ENCODE measurements around the gene ATG16L1.

ATG16L1 gene

GRCh38 chr2:233227346-233227978 is 24.0 kb upstream of the ATG16L1 start:
- DNase-seq, result no peak

GRCh38 chr2:233228376-233228775 is 23.1 kb upstream of the ATG16L1 start:
- no peak for DNase-seq

DNA sequence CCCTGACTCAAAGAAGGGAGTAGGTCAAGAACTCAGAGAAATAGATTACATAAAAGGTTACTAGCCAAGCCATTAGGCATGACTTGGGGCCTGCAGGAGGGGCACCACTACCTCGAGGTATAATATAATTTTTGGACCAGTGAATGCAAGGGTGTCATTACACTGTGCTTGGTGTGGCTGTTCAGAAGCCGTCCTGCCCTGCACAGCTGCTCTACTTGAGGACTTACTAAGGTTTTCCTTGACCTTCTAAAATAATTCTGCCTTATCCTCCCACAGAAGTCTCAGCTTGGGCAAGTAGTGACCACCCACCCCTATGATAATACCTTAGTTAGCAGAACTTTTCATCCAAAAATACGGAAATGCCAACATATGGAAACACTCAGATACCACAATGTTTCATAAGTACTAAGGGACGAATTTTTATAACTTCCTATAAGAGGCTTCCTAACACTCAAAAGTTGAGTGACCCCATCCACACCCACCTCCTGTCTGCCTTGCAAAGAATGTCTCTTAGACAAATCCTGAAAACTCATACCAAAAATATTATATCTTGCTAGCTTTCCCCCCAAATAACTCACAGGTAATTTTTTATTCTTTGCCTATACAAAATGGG is 17.7 kb upstream of the ATG16L1 start:
- peak; percentile 76 to 83 for DNase-seq

GRCh38 chr2:233234264-233234663 is 17.2 kb upstream of the ATG16L1 start:
- no peak for DNase-seq

DNA sequence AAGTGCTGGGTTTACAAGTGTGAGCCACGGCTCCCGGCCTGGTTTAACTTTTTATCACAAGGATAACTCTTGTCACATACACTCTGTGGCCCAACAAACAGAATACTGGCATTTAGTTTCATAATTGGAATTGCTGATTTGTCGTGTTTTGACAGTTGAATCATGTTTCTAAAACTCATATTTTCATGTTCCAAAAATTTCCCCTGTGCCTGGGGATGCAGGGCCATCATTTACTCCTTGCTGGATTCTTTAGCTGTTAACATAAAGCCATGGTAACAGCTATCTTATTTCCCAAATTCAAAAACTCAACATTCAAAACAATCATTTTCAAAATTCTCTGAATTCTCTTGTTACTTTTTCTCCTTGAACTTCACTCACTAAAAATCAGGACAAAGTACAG is 16.5 kb upstream of the ATG16L1 start:
- no peak for DNase-seq

GRCh38 chr2:233235977-233236376 is 15.5 kb upstream of the ATG16L1 start:
- DNase-seq, result no peak

- no peak for DNase-seq
Observed at GRCh38 chr2:233236820-233237589, 14.5 kb upstream of the ATG16L1 start.

DNA sequence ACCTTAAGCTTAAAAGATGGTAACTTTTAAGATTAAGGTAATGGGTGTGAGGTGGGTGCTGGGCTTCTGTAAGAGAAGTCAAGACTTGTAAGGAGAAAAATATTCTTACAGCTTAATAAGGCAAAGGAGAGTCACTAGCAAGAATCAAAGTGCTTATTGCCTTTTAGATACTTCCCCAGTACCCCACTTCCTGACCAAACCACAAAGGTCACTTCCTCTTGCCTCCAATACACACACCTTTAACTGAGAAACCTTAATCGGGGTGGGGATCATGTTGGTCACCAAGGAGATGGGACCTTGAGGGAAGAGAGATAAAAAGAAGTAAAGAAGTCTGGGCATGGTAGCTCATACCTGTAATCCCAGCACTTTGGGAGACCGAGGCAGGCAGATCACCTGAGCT is 10.6 kb upstream of the ATG16L1 start:
- no peak for DNase-seq

GRCh38 chr2:233241803-233242202 is 9.7 kb upstream of the ATG16L1 start:
- no peak for DNase-seq

DNA sequence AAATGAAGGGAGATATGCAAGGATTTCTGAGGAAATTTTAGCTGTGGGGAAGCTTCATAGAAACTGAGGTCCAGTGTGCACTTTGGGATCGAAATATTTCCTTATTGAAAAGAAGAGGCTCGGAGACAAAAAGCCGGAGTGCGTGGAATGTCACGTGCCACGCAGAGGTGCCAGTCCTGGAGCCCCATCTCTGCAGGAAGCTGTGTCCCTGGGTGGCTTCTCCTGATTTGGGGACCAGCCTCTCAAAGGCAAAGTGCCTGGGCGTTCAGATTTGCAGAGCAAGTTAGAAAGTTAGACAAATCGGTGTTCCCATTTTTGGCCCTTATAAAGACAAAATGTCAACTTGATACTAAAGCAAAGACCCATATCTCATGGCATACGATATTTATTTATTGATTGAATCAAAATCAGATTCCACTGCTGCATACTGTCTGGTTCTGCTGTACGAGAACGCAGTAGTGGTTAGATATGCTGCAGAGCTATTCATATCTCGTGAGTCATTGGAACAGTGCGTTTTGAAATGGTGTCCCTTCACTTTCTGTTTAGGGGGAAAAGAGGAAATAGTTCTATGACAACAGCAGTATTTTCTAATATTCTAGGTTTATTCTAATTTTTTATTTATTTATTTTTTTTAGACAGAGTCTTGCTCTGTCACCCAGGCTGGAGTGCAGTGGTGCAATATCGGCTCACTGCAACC is 9.1 kb upstream of the ATG16L1 start:
- DNase-seq, result peak; percentile 88 to 89

DNA sequence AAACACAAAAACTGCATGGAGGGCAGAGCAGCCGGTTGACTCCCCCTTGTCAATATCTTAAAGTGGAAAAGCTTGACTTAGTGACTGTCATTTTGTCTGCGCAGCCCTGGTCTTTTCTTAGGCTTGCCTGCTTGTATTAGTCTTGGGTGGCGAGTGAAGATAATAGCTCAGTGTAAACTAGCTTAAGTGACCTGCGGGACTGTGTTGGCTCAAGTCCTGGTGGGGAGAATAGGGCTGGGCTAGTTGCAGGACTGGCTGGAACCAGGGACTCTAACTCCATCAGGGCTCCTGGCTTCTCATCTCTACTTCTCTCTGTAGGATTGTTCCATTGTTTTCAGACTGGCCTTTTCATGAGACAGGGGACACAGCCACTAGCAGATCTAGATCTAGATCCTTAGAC is 8.1 kb upstream of the ATG16L1 start:
- DNase-seq, result no peak

DNA sequence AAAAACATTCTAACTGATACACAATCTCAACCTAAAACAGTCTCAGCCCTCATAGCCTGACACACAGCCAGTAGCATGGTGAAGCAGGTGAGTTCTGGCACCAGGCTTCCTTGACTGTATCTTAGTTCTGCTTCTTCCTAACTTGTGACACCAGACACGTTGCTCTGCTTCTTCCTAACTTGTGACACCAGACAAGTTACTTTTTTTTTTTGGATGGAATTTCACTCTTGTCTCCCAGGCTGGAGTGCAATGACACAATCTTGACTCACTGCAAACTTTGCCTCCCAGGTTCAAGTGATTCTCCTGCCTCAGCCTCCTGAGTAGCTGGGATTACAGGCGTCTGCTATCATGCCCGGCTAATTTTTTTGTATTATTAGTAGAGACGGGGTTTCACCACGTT is 6.7 kb upstream of the ATG16L1 start:
- peak in 1 of 2 donors; percentile 60 for DNase-seq

GRCh38 chr2:233245406-233245805 is 6.1 kb upstream of the ATG16L1 start:
- no peak for DNase-seq

- no peak for DNase-seq
Observed at GRCh38 chr2:233247116-233247515, 4.4 kb upstream of the ATG16L1 start.

- no peak for DNase-seq
Observed at GRCh38 chr2:233247744-233248143, 3.7 kb upstream of the ATG16L1 start.

DNA sequence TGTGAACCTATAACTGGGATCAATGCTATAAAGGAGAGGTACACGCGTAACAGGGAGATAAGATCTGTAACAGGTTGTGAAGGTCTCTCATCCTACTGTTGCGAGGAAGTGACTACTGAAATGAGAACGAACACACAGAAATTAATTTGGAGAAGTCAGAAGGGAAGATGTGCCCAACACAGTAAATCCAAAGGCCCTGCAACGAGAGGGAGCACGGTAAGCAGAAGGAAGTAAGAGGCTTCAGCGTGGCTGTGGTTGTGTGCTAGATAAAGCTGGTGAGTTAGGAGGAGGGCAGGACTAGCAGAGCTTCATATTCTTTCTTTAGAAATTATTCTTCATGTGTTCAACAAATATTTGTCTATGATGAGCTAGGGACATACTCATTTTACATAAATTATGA is 2.5 kb upstream of the ATG16L1 start:
- peak; percentile 24 to 44 for DNase-seq

- no peak for DNase-seq
Observed at GRCh38 chr2:233250568-233250967, 905 bp upstream of the ATG16L1 start.

DNA sequence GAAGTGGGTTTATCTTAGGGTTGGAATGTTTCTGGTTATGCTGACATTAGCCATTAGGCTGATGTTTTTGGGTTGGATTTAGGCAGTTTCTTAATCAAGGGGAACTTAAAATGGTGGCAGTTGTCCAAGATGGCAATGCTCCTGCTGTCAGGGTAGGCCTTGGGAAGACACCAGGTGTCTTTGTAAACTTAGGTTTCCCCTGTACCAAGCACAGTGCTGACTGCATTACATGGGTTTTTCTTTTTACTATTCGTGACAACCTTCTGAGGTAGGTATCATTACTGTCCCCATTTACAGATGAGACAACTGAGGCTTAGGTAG is 528 bp upstream of the ATG16L1 start:
- DNase-seq, result no peak

DNA sequence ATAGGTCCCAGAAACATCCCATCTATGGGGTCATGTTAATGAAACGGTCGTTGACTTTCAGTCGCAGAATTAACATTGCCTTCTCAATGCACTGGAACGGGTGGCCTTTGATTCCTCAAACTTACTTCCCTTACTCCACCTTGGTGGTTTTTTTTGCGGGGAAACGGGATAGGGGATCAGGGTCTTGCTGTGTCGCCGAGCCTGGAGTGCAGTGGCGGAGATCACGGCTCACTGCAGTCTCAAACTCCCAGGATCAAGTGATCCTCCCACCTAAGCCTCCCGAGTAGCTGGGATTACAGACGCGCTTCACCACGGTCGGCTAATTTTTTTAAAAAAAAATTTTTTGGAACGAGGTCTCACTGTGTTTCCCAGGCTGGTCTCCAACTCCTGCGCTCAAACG is 754 bp downstream of the ATG16L1 start:
- no peak for DNase-seq

DNA sequence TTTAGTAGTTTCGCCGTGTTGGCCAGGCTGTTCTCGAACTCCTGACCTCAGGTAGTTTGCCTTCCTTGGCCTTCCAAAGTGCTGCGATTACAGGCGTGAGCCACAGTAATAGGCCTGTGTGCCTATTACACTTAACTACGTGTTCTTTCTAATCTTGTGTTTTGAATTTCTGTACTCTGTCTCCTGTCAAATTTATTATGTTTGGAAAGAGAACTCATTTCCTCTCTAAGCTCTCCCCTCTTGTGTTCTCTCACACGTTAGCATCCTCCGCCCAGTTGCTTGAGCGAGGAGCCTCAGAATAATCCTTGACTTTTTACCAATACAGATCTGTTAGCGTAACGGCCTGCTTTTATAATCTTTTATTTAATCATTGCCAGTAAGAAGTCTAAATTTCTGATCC is 3.7 kb downstream of the ATG16L1 start:
- DNase-seq, result no peak

GRCh38 chr2:233256048-233256447 is 4.6 kb downstream of the ATG16L1 start:
- no peak for DNase-seq

DNA sequence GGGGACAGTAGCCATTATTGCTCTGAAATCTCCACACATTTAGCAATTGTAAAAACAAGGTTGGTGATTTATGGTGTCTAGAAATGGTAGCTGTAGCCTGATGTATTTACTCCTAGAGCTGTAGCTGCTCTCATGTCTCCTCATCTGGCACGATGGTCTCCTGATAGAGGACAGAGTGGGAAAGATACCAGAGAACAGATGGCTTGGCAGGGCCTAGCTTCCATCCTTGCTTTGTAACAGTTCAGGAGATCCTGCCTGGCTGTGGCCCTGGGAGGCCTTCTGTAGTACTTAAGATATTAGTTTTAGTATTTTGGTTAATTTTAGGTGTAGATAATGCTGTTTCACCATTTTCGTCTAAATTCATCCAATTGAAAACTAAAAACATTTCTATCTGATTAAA is 6.7 kb downstream of the ATG16L1 start:
- DNase-seq, result no peak

- DNase-seq, result no peak
Observed at GRCh38 chr2:233259730-233260129, 8.3 kb downstream of the ATG16L1 start.

- DNase-seq, result peak; percentile 33 to 35
Observed at GRCh38 chr2:233260661-233261060, 9.2 kb downstream of the ATG16L1 start.
